Smooth muscle cell (in vitro differentiated cells): Measurements from ENCODE around the gene MINDY4. TPM values are rescaled to one million over a fixed set of nuclear protein-coding genes. Genes with fewer than 3 reads are reported as not detected.

Experiments
- DNase-seq: peaks from one replicate; lab custom pipeline; 2025; ENCODE audit not compliant: unreplicated experiment; lab: John Stamatoyannopoulos, UW
- H2AFZ ChIP-seq: fragments of 200-600 bp; sonication (generic); 2 replicates; pipeline ENCODE4 v1.6.0; 2016; ENCODE audit warnings: antibody characterized with exemption, low read depth, mild to moderate bottlenecking
- H3F3A ChIP-seq: fragments of 200-600 bp; sonication (generic); 2 replicates; pipeline ENCODE4 v1.6.0; 2017; ENCODE audit warnings: antibody characterized with exemption, low read depth
- H3K27ac ChIP-seq: fragments of 200-600 bp; sonication (generic); 2 replicates; pipeline ENCODE4 v1.5.1; 2016; ENCODE audit warnings: low read depth, mild to moderate bottlenecking
- H3K27me3 ChIP-seq: fragments of 200-600 bp; sonication (generic); 2 replicates; pipeline ENCODE4 v1.6.1; 2016; ENCODE audit warnings: low read depth, mild to moderate bottlenecking
- H3K36me3 ChIP-seq: fragments of 200-600 bp; sonication (generic); 2 replicates; pipeline ENCODE4 v1.5.1; 2016; ENCODE audit warnings: low read depth
- H3K4me1 ChIP-seq: fragments of 200-600 bp; sonication (generic); 2 replicates; pipeline ENCODE4 v1.5.1; 2016; ENCODE audit warnings: low read depth
- H3K4me2 ChIP-seq: fragments of 200-600 bp; sonication (generic); 2 replicates; pipeline ENCODE4 v1.6.0; 2016; ENCODE audit warnings: mild to moderate bottlenecking
- H3K4me3 ChIP-seq: fragments of 200-600 bp; sonication (generic); 2 replicates; pipeline ENCODE4 v1.5.1; 2016; ENCODE audit warnings: mild to moderate bottlenecking
- H3K79me2 ChIP-seq: fragments of 200-600 bp; sonication (generic); 2 replicates; pipeline ENCODE4 v1.6.0; 2016; ENCODE audit warnings: low read depth, mild to moderate bottlenecking
- H3K9ac ChIP-seq: fragments of 200-600 bp; sonication (generic); 2 replicates; pipeline ENCODE4 v1.6.0; 2016; ENCODE audit warnings: low read depth
- H3K9me3 ChIP-seq: fragments of 200-600 bp; sonication (generic); replicated peaks from 2 replicates; pipeline ENCODE4 v1.5.1; 2016; ENCODE audit warnings: low read depth
- H4K20me1 ChIP-seq: fragments of 200-600 bp; sonication (generic); 2 replicates; pipeline ENCODE4 v1.6.0; 2016; ENCODE audit warnings: low read depth
- CTCF ChIP-seq: fragments of 200-600 bp; sonication (generic); IDR thresholded peaks from 2 replicates; pipeline ENCODE4 v1.5.1; 2017; ENCODE audit warnings: borderline replicate concordance, mild to moderate bottlenecking, antibody characterized with exemption; ENCODE audit not compliant: insufficient read depth, poor library complexity, severe bottlenecking
- WGBS: methylation state at CpG from one replicate; pipeline ENCODE4 v1.1.7; 2016; ENCODE audit warnings: low lambda C conversion rate; 5-methylcytosine and 5-hydroxymethylcytosine counted together
- polyA plus RNA-seq: library from polyadenylated mRNA; unstranded; fragments of >200 nt; fragmentation: Nextera tagmentation; extraction: Ambion mirVana; gene quantifications from 2 replicates; pipeline ENCODE4 v1.2.1, GENCODE V29; 2016
- total RNA-seq: library from RNA; depleted of rRNA; stranded (reverse); fragments of >200 nt; gene quantifications from 2 replicates; pipeline ENCODE4 v1.2.3, GENCODE V29; 2014

MINDY4 gene
- total and polyA plus RNA-seq, 2 experiments from 2014 or later, result 4.9 to 5.3 TPM

GRCh38 chr7:30907527-30908267 lies 136.5 kb downstream of the MINDY4 start:
- Histone ChIP-seq H2AFZ (no peak overlapping the region), H3K27me3 (no peaks in the 10 kb centered on the region), H3K4me3 (no peak overlapping the region), H3K4me2 (peak overlapping the region; percentile 68), H3K4me1 (peaks cover 15% of the 10 kb centered on the region), H3K27ac (peak overlapping the region; percentile 99), H3K79me2 (peaks cover 13% of the 10 kb centered on the region), H3K36me3 (no peaks in the 10 kb centered on the region), H3F3A (no peaks in the 10 kb centered on the region), H4K20me1 (peaks cover 10% of the 10 kb centered on the region), H3K9me3 (no peaks in the 10 kb centered on the region), H3K9ac (peak overlapping the region; percentile 88)
- TF ChIP-seq CTCF, result no peak
- no peak for DNase-seq
- 34% methylated on average over 14 of the region's 14 CpGs for WGBS

GRCh38 chr7:30908681-30909080 lies 137.5 kb downstream of the MINDY4 start:
- WGBS, result 75% methylated on average over 10 of the region's 10 CpGs
- no peak for DNase-seq
- H3K9ac ChIP-seq, result peak overlapping the region; percentile 88
- no peaks in the 10 kb centered on the region for H3K36me3 ChIP-seq
- H3K27me3 ChIP-seq, result no peaks in the 10 kb centered on the region
- H3K4me1 ChIP-seq, result peaks cover 15% of the 10 kb centered on the region
- peaks cover 3% of the 10 kb centered on the region for H3F3A ChIP-seq
- peaks cover 20% of the 10 kb centered on the region for H4K20me1 ChIP-seq
- peaks cover 23% of the 10 kb centered on the region for H3K79me2 ChIP-seq
- H3K27ac ChIP-seq, result peak overlapping the region; percentile 99
- peak overlapping the region; percentile 68 for H3K4me2 ChIP-seq
- no peak overlapping the region for H3K4me3 ChIP-seq
- no peak overlapping the region for H2AFZ ChIP-seq
- TF ChIP-seq CTCF, result peak; percentile 36
- no peaks in the 10 kb centered on the region for H3K9me3 ChIP-seq

- H3K79me2 ChIP-seq, result peaks cover 30% of the 10 kb centered on the region
- H3K9ac ChIP-seq, result no peak overlapping the region
- no peak overlapping the region for H3K4me2 ChIP-seq
- no peak for DNase-seq
- H3K27me3 ChIP-seq, result no peaks in the 10 kb centered on the region
- peaks cover 27% of the 10 kb centered on the region for H4K20me1 ChIP-seq
- no peak for TF ChIP-seq CTCF
- H3F3A ChIP-seq, result peaks cover 7% of the 10 kb centered on the region
- no peaks in the 10 kb centered on the region for H3K9me3 ChIP-seq
- peaks cover 15% of the 10 kb centered on the region for H3K4me1 ChIP-seq
- no peaks in the 10 kb centered on the region for H3K36me3 ChIP-seq
- no peak overlapping the region for H3K4me3 ChIP-seq
- 92% methylated on average over 6 of the region's 6 CpGs for WGBS
- H2AFZ ChIP-seq, result no peak overlapping the region
- H3K27ac ChIP-seq, result no peak overlapping the region
Measured at GRCh38 chr7:30909431-30909830, 138.2 kb downstream of the MINDY4 start.
